Measurements from ENCODE around the gene PLOD1.
A peak's percentile ranks its signal among the peaks of the same experiment; 100 is the strongest.

DNA sequence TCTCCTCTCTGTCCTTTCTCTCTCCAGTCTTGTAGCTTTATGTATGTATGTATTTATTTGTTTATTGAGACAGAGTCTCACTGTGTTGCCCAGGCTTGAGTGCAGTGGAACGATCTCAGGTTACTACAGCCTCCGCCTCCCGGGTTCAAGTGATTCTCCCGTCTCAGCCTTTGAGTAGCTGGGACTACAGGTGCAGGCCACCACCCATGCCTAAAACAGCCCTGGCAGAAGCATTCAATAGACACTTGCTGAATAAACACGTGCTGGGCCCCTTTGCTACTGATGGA, 10.7 kb upstream of the PLOD1 start:
- TF ChIP-seq ZNF207 (IDR thresholded peaks at IDR 0.05; ENCODE audit: borderline replicate concordance) = no peak
- TF ChIP-seq ATF7 (IDR thresholded peaks at IDR 0.05) = no peak
- TF ChIP-seq ATF7 (CRISPR knock-in tag; IDR thresholded peaks at IDR 0.05) = no peak
- TF ChIP-seq ZNF121 (CRISPR knock-in tag; IDR thresholded peaks at IDR 0.05) = peak; percentile 73
- TF ChIP-seq, protein P1, sequence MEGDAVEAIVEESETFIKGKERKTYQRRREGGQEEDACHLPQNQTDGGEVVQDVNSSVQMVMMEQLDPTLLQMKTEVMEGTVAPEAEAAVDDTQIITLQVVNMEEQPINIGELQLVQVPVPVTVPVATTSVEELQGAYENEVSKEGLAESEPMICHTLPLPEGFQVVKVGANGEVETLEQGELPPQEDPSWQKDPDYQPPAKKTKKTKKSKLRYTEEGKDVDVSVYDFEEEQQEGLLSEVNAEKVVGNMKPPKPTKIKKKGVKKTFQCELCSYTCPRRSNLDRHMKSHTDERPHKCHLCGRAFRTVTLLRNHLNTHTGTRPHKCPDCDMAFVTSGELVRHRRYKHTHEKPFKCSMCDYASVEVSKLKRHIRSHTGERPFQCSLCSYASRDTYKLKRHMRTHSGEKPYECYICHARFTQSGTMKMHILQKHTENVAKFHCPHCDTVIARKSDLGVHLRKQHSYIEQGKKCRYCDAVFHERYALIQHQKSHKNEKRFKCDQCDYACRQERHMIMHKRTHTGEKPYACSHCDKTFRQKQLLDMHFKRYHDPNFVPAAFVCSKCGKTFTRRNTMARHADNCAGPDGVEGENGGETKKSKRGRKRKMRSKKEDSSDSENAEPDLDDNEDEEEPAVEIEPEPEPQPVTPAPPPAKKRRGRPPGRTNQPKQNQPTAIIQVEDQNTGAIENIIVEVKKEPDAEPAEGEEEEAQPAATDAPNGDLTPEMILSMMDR (CRISPR knock-in tag; IDR thresholded peaks at IDR 0.05) = no peak
- TF ChIP-seq POLR2A (IDR thresholded peaks at IDR 0.05; ENCODE audit: insufficient read depth in 1 of 2, low read depth in 2 of 2, low read length in 2 of 2) = no peak
- TF ChIP-seq, protein P2, sequence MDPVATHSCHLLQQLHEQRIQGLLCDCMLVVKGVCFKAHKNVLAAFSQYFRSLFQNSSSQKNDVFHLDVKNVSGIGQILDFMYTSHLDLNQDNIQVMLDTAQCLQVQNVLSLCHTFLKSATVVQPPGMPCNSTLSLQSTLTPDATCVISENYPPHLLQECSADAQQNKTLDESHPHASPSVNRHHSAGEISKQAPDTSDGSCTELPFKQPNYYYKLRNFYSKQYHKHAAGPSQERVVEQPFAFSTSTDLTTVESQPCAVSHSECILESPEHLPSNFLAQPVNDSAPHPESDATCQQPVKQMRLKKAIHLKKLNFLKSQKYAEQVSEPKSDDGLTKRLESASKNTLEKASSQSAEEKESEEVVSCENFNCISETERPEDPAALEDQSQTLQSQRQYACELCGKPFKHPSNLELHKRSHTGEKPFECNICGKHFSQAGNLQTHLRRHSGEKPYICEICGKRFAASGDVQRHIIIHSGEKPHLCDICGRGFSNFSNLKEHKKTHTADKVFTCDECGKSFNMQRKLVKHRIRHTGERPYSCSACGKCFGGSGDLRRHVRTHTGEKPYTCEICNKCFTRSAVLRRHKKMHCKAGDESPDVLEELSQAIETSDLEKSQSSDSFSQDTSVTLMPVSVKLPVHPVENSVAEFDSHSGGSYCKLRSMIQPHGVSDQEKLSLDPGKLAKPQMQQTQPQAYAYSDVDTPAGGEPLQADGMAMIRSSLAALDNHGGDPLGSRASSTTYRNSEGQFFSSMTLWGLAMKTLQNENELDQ (CRISPR knock-in tag; IDR thresholded peaks at IDR 0.05; ENCODE audit: borderline replicate concordance) = no peak
- no peak for TF ChIP-seq HOXD1 (CRISPR knock-in tag; IDR thresholded peaks at IDR 0.05)
- no peak for TF ChIP-seq GTF3A (CRISPR knock-in tag; conservative IDR thresholded peaks at IDR 0.05)
- TF ChIP-seq RORA (CRISPR knock-in tag; IDR thresholded peaks at IDR 0.05) = no peak
- TF ChIP-seq, protein P3, sequence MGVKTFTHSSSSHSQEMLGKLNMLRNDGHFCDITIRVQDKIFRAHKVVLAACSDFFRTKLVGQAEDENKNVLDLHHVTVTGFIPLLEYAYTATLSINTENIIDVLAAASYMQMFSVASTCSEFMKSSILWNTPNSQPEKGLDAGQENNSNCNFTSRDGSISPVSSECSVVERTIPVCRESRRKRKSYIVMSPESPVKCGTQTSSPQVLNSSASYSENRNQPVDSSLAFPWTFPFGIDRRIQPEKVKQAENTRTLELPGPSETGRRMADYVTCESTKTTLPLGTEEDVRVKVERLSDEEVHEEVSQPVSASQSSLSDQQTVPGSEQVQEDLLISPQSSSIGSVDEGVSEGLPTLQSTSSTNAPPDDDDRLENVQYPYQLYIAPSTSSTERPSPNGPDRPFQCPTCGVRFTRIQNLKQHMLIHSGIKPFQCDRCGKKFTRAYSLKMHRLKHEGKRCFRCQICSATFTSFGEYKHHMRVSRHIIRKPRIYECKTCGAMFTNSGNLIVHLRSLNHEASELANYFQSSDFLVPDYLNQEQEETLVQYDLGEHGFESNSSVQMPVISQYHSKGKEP (CRISPR knock-in tag; IDR thresholded peaks at IDR 0.05) = no peak
- TF ChIP-seq RNF2 (conservative IDR thresholded peaks at IDR 0.05; ENCODE audit: low read depth) = no peak
- TF ChIP-seq, protein P4, sequence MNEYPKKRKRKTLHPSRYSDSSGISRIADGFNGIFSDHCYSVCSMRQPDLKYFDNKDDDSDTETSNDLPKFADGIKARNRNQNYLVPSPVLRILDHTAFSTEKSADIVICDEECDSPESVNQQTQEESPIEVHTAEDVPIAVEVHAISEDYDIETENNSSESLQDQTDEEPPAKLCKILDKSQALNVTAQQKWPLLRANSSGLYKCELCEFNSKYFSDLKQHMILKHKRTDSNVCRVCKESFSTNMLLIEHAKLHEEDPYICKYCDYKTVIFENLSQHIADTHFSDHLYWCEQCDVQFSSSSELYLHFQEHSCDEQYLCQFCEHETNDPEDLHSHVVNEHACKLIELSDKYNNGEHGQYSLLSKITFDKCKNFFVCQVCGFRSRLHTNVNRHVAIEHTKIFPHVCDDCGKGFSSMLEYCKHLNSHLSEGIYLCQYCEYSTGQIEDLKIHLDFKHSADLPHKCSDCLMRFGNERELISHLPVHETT (CRISPR knock-in tag; conservative IDR thresholded peaks at IDR 0.05) = no peak
- no peak for TF ChIP-seq JUN (CRISPR knock-in tag; IDR thresholded peaks at IDR 0.05)
- no peak for TF ChIP-seq RAD21 (CRISPR knock-in tag; IDR thresholded peaks at IDR 0.05)
